ENCODE results near the gene SNCAIP.

Gene SNCAIP

DNA sequence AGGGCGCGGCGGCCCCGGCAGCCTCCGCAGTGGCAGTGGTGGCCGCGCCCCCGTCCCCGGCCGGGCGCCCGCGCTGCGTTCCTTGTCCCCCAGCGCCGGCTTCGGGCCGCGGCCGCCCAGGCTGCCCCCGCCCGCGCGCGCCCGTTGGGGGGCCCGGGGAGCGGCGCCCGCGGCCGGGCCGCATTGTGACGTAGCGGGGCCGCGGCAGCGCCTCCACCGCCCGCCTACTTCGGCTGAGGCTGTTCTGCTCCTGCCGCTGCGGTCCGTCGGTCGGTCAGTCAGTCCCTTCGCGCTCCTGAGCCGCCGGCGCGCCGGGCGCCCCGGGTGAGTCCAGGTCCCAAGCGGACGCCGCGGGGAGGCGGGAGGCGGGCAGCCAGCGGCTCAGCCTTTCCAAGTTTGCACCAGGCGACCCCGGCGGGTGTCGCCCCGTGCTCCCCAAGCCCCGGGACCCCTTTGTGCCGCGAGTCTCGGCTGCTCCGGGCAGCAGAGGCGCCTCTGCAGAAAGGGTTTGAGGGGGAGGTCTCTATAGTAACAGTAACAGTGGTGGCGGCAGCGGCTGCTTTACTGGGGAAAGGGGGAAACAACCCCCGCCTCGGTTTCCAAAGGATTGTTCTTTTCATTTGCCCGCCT lies at the start of gene SNCAIP:
Gene SNCAIP, plus strand, starts transcription at position 277 of the 630 bp plus-strand sequence. CDS start 78,898 bp downstream, outside the sequence.
- no peak for DNase-seq

DNA sequence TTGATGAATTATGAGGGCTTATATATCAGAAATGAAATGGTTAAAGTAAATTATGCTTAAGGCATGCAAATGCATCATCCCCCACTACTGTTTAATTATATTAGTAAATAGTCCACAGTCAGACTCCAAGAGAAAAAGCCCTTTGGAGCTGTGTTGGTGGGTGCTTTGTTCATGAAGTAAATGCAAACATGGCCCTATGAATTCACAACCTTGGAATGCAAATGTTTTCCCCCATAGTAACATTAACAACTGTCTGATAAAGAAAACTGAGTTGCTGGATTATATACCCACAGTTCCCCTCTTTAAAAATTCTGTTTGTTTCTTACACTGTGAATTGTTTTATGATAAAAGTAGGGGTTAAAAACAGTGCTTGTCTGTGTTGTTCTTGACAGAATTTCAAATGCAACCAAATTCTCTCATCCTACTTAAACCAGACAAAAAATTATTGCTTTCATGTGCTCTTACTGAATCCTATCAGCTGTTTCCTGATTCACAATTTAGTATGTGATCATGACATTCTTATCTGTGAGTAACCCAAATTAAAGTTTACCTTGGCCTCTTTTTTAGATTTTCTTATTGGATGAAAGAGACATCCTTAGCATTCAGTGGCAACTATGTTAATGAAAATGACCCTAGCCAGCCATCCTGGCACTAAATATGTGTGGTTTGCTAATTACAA lies 48.5 kb upstream of the SNCAIP start:
- DNase-seq: no peak

- DNase-seq: no peak
Observed at GRCh38 chr5:122264610-122265009, 47.4 kb upstream of the SNCAIP start.

- no peak for DNase-seq
Observed at GRCh38 chr5:122267185-122267584, 44.9 kb upstream of the SNCAIP start.

DNA sequence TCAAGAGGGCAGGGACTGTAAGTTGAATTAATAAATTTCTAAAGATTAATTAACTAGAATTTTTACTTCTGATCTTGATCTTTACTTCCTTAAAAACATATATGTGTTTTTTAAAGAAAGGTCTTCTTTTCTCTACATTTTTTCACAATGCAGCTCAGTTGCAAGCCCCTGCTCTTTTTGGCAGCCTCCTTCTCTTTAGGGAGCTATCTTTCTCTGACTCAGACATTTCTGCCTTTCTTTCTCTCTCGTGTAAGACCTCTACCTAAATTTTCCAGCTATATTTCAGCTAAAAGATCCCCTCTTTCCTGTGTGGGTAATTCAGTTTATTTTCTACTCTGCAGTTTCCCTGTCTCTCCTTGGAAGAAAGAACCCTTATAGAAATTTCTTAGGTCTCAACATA lies 38.3 kb upstream of the SNCAIP start:
- DNase-seq: no peak

DNA sequence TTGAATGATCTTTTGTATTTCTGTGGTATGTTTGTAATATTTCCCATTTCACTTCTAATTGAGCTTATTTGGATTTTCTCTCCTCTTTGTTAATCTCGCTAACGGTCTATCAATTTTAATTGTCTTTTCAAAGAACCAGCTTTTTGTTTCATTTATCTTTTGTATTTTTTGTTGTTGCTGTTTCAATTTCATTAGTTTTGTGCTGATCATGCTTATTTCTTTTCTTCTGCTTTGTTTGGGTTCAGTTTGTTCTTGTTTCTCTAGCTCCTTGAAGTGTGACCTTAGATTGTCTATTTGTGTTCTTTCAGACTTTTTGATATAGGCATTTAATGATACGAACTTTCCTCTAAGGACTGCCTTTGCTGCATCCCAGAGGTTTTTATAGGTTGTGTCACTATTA lies 28.4 kb upstream of the SNCAIP start:
- no peak for DNase-seq

DNA sequence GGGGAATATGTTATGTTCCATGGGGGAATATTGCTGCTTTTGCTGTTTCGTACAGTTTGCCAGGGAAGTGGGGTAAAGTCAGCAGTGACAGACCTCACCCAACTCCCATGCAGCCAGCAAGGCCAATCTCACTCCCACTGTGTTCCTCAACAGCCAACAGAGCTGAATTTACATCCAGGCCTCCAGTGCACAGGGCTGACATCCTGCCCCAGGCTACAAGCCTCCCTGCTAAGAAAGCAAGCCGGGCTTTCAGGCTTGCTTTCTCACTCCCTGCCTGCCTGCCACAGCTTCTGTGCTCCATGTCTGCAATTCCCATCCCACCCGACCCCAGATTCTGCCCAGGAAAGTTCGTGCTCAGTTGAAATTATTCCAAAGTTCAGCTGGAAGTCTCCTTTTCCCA lies 25.5 kb upstream of the SNCAIP start:
- DNase-seq: no peak

DNA sequence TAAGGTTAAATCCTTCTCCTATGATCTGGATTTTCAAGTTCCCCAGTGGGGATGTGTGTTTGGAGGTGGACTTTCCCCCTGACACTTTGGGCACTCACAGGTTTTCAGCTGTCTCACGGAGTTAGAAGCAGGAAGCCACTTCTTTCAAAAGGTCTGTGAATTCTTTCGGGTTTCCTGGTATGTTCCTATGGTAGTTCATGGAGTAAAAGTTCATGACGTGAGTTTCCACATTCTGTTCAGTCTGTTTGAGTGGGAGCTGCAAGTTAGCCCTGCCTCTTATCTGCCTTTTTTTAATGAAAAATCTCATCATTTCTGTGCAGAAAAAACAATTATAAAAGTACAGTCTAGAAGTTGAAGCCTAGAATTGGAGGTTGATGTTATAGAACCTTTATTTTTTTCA lies 24.9 kb upstream of the SNCAIP start:
- no peak for DNase-seq

DNA sequence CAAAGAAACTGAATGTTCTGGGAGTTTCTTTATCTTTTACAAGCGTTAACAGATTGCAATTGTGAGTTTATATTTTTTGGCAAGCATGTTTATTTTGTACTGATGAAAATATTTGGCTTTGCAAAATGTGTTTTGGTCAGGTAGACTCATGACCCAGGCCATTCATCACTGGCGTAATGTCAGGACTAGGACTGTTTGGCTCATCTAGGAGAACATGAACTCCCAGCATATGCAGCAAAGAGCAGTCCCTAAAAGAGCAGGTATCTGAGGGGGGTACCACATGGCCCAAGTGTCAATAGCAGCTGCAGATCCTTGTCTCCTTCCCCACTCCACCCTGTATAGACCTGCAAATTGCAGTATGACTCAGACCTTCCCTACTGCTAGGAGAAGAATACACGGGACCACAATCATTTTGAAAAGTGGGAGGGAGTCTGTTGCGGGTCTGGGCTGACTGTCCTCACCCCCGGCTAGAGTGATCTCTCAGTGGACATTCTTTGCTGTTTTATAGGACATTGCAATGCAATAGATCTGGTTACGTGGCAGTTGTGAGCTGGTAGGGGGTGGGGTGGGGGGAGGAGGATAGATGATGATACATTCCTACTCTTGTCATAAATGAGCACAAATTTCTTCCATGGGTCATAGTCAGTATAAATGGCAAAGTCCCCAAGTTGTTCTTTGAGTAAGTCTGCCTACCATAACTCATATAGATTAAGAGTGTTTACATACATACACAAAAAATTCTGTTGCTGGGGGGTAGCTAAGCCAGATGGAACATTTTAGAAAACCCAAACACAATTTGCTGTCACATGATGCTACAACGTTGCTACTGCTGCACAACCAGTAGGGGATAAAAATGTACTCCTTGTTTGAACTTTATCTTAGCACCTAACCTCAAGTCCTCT lies 20.8 kb upstream of the SNCAIP start:
- no peak for DNase-seq

DNA sequence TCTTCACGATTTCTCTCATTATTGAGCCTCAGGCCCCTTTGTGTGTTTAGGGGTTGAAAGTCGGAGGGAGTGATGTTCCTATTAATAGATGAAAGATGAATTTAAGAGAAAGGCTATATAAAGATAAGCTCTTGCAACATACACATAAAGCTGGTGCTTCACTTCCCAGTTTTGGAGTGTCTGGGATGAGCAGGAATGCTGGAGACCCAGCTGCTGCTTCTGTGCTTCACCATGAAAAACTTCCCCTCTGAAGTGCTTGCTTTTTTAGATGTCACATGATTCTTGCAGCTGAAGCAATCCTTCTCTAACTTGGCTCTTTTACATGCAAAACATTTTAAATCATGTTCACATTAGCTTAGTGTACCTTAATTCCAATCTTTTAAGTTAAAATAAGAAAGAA lies 19.7 kb upstream of the SNCAIP start:
- no peak for DNase-seq

GRCh38 chr5:122295138-122295537 lies 16.9 kb upstream of the SNCAIP start:
- DNase-seq: no peak

DNA sequence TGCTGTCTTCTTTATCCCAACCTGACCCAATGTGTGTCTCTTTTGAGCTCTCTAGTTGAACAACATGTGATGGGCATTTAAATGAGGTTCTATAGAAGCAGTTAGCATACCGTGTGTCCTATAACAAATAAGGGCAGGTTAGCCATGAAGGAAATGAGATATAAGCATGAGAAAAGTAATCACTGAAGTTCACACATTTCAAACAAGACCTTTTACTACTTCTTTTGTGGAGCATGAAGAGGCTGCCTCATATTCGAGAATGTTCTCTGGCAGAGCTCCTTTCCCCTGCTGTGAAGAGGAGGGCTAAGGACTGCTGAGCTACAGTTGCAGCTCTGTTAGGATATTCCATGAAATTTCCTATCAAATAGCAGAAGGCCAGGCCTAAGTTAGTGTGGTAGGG lies 15.2 kb upstream of the SNCAIP start:
- DNase-seq: no peak

DNA sequence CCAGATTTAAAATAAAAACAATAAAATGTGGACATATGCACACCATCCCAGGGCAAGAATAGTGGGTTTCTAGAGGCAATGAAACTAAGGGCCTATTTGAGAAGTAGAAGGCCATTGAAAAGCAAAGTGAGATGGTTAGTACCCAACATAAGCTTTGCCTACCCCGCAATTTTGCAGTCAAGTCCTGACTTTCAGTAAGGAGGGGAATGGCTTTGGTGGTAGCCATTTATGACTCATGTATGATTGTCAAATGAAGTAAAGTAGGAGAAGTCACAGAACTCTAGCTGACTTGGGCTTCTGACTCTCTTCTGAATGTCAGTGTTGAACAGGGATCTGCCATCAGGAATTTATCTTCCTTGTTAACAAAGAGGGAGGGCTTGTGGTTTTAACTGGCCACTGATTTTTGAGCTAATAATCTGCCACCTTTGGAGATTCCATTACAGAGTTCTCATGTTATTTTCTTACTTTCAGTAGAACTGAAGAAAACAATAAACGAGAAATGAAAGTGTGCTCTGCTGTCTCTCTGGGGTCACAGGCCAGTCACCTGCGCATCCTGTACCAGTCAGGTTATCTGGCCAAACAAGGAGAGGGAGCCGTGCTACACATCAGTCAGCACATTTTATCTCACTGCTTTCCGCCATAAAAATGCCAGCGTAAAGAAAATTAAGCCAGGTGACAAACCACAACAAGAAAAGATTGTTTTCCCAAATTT lies 14.3 kb upstream of the SNCAIP start:
- DNase-seq: no peak

DNA sequence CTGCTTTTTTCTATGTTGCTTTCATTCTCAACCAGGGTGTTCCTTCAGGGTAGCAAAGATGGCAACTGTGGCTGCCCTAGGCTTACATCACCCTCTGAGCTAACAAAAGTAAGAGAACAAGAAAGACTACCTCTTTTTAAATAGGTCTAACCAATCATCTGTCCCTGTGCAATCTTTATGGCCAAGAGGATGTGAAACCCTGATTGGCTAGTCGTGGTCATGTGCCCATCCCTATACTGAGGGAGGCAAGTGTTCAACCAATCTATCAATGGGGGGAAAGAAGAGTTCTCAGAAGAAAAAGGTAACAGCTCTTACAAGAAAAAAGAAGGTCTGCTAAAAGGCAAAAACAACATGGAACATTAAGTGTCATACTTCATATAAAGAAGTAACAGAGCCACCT lies 11.7 kb upstream of the SNCAIP start:
- no peak for DNase-seq

- no peak for DNase-seq
Observed at GRCh38 chr5:122301016-122301415, 11.0 kb upstream of the SNCAIP start.

DNA sequence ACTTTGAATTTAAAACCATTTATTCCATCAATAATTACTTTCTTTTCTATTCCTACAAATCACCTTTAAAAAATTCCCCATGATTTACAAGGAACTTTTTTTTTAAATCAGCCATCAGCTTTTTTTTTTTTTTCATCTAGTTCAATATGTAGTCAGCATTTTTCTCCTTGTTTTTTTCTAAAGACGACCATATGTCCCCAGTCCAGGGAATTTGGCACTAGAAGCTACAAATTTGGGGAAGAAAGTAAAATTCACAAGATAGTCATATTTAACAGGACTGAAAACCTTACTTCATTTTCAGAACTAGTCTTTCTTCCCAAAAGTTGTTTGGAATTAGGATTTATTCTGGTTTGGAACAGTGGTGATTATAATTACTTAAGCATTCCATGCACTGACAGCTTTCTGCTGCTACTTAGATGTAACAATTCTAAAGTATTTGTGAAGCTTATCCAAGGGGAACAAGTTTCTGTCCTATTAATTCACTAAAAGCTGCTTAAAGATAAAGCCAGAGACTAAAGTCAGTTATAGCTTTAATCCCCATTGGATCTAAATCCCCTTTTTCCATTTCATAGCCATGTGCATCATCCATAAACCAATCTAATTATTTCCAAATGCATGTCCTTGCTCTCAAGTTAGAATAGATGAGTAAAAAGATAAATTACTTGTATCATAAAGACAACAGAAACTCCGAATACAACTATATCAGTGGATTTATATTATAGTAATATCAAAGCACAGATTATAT lies 7.4 kb upstream of the SNCAIP start:
- no peak for DNase-seq

GRCh38 chr5:122306461-122306860 lies 5.6 kb upstream of the SNCAIP start:
- DNase-seq: no peak

- no peak for DNase-seq
Observed at GRCh38 chr5:122310889-122311288, 1.1 kb upstream of the SNCAIP start.

- no peak for DNase-seq
Observed at GRCh38 chr5:122311497-122311960, 508 bp upstream of the SNCAIP start.

DNA sequence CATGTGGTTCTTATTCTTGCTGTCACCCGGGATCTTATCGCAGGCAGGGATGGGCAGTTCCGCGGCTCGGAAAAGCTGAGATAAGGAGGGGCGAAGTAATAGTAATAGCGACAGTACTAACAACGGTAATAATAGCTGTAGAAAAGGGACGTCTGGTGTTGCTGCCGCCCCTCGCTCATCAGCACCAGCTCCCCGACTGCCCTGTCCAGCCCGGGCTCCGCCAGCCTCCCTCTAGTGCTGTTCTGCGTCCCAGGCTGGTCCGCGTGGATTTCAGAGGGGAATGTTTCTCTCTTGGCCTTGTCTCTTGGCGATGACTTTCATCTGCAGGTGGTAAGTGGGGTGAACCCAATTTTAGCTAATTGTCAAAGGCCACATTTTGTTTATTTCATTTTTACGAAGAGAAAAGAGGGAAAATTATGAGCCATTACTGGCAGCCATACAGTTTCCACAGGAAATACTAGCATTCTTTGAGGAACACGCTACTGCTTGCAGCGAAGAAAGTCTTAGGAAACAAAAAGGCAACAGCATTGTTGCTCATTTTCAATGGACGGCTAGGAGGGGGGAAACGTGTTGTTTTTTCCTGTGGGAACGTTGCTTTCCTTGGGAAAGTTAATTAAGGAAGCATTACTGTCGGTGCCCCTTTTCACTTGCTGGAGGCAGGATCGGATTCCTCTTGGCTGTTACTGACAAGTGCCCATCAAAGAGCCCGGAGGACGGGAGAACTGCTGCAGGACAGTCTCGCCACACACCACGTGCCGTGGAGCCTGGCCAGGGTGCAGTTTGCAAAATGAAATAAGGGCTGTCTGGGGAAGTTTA lies 762 bp downstream of the SNCAIP start:
- DNase-seq: no peak

- DNase-seq: no peak
Observed at GRCh38 chr5:122314036-122314435, 2.0 kb downstream of the SNCAIP start.
